GM18951 (cell line): ENCODE measurements around the gene TDRD5.

Experiments used
- POLR2A ChIP-seq: IDR thresholded peaks from 4 replicates; pipeline ENCODE4 v1.6.1; 2011; ENCODE audit warnings: mild to moderate bottlenecking; ENCODE audit not compliant: insufficient read length, insufficient read depth; ENCODE audit errors: extremely low read depth
- in situ Hi-C: fragments of 300-500 bp; cut with MboI; formaldehyde crosslinking; loops from one replicate; pipeline ENCODE4 v1.12.0; 2022; ENCODE audit warnings: low sequenced_read_pairs, mixed read lengths, inconsistent platforms; ENCODE audit not compliant: unreplicated experiment

Gene TDRD5

DNA sequence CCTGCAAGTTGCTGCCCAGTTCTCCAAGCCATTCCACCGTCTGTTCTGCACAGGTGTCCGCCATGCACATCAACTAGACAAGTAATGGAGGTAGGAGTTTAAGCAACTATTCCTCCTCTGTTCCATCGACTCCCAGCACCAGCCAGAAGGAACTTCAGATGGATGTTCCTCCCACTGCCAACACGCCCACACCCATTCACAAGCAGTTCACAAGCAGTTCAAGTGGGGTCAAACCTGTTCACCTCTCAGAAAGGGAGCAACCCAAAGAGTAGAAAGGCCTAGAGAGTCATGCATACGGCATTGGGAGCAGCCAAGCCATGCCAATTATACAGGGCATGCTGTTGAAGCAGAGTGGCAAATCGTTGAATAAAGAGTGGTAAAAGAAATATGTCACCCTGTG lies 4.3 kb upstream of the TDRD5 start:
- no peak for TF ChIP-seq POLR2A
- in situ Hi-C loops = no loop called here

DNA sequence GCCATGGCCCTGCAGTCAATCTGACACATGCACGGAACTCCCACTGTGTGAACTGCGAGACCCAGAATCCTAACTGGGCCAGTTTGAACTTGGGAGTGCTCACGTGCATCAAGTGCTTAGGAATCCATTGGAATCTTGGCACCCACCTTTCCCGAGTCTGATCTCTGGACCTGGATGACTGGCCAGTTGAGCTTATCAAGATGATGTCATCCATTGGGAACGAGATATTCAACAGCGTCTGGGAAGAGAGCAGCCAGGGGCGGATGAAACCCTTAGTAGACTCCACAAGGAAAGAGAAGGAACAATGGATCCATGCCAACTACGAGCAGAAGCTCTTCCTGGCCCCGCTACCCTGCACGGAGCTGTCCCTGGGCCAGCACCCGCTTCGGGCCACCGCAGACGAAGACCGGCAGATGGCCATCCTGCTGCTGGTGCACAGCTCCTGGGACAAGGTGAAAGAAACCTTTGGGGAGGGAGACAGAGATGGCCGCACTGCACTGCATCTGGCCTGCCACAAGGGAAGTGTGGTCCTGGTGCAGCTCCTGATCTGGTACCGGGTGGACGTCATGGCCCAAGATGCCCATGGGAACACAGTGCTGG lies 3.1 kb upstream of the TDRD5 start:
- in situ Hi-C loops = no loop called here
- no peak for TF ChIP-seq POLR2A

GRCh38 chr1:179589509-179589908 lies 2.1 kb upstream of the TDRD5 start:
- TF ChIP-seq POLR2A = no peak

GRCh38 chr1:179590671-179591070 lies 961 bp upstream of the TDRD5 start:
- in situ Hi-C loops = no loop called here
- no peak for TF ChIP-seq POLR2A

More at GRCh38 chr1:179589509-179589908, 2.1 kb upstream of the TDRD5 start:
- in situ Hi-C loops = no loop called here

- in situ Hi-C loops = no loop called here
- TF ChIP-seq POLR2A = no peak
These were observed 410 bp upstream of the TDRD5 start for GRCh38 chr1:179591253-179591591.

DNA sequence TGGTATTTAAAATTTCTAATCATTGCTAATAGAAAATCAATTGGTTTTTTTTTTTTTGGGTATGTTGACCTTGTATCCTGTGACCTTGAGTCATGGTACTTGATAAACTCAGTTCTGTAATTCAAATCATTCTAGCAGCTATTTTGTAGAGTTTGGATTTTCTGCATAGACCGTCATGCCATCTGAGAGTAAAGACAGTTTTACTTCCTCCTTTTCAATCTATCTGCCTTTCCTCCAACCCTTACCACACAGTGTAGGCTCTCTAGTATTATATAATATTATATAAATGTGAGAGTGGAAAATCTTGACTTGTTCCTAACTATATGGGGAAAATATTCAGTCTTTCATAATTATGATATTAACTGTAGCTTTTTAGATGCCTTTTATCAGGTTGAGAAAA lies 7.0 kb downstream of the TDRD5 start:
- no peak for TF ChIP-seq POLR2A
- in situ Hi-C loops = no loop called here

GRCh38 chr1:179599623-179600249 lies 8.1 kb downstream of the TDRD5 start:
- in situ Hi-C loops = no loop called here
- no peak for TF ChIP-seq POLR2A

DNA sequence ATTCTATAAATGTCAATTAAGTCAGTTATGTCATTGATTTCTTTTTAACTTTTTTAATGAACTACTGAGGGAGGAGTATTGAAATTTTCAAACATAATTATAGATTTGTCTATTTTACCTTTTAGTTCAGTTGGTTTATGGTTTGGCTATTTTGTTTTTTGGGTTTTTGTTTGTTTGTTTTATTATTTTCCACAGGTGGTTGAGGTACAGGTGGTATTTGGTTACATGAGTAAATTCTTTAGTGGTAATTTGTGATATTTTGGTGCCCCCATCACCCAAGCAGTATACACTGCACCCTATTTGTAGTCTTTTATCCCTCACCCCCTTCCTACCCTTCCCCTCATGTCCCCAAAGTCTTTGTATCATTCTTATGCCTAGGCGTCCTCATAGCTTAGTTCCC lies 9.5 kb downstream of the TDRD5 start:
- no peak for TF ChIP-seq POLR2A
- in situ Hi-C loops = no loop called here

GRCh38 chr1:179612361-179612760 lies 20.7 kb downstream of the TDRD5 start:
- in situ Hi-C loops = no loop called here
- no peak for TF ChIP-seq POLR2A

GRCh38 chr1:179630719-179631118 lies 39.1 kb downstream of the TDRD5 start:
- in situ Hi-C loops = no loop called here
- TF ChIP-seq POLR2A = no peak

DNA sequence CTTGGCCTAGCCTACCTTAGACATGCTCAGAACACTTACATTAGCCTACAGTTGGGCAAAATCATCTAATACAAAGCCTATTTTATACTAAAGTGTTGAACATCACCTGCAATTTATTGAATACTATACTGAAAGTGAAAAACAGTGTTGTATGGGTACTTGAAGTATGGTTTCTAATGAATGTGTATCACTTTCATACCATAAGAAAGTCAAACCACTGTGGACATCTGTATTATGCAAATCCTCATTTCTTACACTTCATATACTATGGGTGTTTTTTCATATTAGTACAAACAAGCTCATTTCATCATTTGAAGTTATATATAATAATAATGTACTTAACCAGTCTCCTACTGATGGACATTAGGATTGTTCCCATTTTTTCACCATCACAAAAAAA lies 41.2 kb downstream of the TDRD5 start:
- TF ChIP-seq POLR2A = no peak
- in situ Hi-C loops = no loop called here

DNA sequence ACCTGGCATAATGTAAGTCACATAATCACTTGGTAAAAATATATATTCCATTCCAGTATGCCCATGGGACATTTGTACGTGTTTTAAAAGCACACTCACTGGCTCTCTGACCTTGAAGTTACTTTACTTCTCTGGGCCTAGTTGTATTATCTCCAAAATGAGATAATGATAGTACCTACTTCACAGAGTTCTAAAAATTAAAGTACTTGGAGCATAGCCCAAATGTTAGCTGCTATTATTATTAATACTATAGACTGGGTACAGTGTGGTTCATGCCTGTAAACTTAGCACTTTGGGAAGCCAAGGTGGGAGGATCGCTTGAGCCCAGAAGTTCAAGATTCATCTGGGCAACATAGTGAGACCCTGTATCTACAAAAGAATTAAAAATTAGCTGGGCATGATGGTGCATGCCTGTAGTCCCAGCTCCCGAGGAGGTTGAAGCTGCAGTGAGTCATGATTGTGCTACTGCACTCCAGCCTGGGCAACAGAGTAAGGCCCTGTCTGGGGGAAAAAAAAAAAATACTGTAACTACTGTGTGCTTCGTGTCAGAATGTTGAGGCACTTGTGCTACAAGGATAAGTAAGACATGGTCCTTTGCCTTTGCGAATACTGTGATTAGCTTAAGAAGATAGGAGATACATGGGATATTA lies 45.7 kb downstream of the TDRD5 start:
- in situ Hi-C loops = no loop called here

DNA sequence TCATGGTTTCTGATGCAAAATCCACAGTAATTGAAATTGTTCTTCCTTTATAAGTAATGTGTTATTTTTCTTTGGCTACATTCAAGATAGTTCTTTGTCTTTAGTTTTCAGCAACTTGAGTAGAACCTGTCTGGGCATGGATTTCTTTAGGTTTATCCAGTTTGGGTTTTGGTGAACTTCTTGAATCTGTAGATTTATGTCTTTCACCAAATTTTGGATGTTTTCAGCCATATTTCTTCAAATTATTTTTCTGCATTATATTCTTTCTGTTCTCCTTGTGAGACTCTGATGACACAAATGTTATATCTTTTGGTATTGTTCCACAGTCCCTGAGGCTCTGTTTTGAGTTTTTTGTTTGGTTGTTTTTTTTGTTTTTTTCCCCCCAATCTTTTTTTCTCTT lies 69.4 kb downstream of the TDRD5 start:
- in situ Hi-C loops = no loop called here
- TF ChIP-seq POLR2A = no peak

More for the DNA sequence above, 45.7 kb downstream of the TDRD5 start:
- TF ChIP-seq POLR2A = no peak

GRCh38 chr1:179663810-179664209 lies 72.2 kb downstream of the TDRD5 start:
- in situ Hi-C loops = no loop called here
- no peak for TF ChIP-seq POLR2A
